ENCODE measurements around the gene USP50.
"Not testable (repeated sequence)": the region's sequence is repeated elsewhere in the genome, so short reads cannot be mapped to it uniquely, and the experiment has no call there.

USP50 gene

DNA sequence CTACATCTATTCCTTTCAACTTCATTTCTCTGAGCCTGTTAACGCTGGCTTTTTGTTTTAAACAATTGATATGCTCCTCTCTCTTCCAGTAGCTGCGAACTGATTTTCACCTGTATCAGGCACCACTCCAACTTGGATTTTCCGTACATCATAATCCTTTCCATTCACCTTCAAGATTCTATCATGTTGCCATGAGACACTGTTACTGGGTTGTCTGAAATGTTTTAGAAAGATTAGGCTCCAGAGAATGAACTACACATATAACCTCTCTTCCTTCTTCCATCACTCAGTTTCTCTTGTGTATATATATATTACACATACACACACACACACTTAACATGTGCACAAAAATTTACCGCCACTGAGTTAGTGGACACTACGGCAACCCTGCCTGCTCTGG, at the start of gene USP50:
USP50 (minus strand) TSS at position 101 of the 400 bp plus-strand sequence. CDS start 141 bp downstream, outside the sequence.
- no peak for DNase-seq (ENCODE audit: low read depth in 2 of 2)

DNA sequence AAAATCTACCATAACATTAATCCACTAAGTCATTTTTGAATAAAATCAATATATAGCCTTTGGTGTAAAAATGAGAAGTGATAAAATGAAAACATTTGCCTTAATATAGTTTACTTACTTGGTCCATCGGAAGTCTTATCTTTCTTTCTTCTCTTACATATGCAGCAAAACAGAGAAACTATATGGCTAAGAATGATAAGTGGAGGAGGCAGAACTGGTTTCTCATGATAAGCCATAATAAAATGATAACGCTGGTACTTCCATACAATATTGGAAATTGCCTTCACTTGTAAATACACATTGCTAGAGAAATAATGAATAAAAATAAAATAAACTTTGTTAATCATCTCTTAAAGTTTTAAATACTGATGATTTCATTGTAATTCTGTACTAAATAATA, 47.8 kb upstream of the USP50 start:
- no peak for DNase-seq (ENCODE audit: low read depth in 2 of 2)

DNA sequence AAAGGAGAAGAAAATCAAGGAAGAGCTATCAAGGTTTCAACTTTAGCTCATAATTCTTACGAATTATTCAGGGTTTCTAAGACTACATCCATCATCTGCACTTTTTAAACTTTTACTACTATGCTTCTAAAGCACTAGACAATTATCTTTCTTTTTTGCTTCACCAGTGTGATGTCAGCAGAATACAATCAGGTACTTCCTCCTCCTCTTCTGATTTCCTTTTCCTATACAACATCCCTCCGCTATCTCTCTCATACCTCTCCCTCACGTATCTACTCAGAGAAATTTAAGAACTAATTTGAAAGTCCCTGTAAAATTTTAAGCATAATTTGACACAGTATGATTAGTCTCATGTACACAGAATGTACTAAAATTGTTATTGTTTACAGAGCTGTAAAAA, 47.3 kb upstream of the USP50 start:
- DNase-seq (ENCODE audit: low read depth in 2 of 2), result no peak

DNA sequence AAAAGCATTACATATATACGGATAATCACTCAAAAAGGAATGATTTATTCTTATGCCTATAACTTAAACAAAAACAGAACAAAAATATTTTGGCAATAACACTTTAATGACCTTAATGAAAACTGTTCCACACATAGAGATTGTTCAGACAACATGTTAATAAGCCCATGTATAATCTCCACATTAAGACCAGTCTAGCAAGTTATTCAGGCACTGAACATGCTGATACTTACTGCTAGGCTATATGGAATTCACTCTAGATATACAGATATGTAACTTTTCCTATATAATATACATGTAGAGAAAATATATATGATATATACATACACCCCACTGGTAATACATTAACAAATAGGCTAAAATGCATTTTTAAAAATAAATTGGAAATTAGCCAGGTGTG, 43.8 kb upstream of the USP50 start:
- no peak for DNase-seq (ENCODE audit: low read depth in 2 of 2)

DNA sequence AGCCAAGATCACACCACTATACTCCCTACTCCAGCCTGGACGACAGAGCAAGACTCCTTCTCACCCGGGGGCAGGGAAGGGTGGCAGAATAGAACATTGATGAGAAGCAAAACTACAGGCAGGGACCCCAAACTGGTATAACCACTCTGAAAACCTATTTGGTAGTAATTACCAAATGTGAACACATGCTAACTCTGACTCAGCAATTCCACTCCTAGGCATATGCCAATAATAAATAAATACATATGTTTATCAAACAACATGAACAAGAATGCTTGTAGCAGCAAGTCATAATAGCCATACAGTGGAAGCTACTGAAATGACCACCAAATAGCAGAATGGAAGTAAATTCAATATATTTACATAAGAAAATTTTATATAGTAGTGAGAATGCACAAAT, 31.0 kb upstream of the USP50 start:
- no peak for DNase-seq (ENCODE audit: low read depth in 2 of 2)

DNA sequence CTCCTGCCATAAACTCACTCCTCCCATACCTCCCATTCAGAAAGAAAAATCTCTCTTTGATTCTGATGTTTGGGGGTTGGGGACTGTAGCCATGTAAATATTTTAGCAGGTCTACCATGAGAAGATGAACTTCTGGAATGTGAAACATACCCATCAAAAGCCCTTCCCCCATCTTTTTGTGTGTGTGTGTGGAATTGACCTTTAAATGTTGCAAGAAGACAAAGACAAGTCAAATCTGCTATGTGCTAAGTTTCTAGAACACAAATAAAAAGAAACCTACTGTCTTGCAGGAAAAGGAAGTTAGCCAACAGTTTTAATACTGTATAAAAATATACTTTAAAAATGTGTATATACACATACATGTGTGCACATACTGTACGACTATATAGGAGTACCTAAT, 29.7 kb upstream of the USP50 start:
- peak; percentile 3 to 6 for DNase-seq (ENCODE audit: low read depth in 2 of 2)

DNA sequence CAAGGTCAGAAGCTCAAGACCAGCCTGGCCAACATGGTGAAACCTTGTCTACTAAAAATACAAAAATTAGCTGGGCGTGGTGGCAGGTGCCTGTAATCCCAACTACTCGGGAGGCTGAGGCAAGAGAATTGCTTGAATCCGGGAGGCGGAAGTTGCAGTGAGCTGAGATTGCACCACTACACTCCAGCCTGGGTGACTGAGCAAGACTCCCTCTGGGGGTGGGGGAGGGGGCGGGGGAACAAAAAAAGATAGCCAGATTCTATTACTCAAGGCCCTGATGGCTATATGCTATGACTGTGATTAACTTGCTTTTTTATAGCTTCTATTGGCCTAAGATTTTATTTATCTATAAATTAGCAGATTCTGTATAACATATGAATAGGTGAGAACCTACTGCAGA, 27.4 kb upstream of the USP50 start:
- not testable (repeated sequence) for DNase-seq (ENCODE audit: low read depth in 2 of 2)

DNA sequence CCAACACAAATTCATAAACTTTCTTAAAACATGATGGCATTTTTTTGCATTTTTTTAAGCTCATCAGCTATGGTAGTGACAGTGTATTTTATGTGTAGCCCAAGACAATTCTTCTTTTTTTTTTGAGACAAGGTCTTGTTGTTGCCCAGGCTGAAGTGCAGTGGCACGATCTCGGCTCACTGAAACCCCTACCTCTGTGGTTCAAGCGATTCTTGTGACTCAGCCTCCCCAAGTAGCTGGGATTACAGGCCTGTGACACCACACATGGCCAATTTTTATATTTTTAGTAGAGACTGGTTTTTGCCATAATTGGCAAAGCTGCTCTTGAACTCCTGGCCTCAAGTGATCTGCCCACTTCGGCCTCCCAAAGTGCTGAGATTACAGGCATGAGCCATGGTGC, 17.3 kb upstream of the USP50 start:
- no peak for DNase-seq (ENCODE audit: low read depth in 2 of 2)

DNA sequence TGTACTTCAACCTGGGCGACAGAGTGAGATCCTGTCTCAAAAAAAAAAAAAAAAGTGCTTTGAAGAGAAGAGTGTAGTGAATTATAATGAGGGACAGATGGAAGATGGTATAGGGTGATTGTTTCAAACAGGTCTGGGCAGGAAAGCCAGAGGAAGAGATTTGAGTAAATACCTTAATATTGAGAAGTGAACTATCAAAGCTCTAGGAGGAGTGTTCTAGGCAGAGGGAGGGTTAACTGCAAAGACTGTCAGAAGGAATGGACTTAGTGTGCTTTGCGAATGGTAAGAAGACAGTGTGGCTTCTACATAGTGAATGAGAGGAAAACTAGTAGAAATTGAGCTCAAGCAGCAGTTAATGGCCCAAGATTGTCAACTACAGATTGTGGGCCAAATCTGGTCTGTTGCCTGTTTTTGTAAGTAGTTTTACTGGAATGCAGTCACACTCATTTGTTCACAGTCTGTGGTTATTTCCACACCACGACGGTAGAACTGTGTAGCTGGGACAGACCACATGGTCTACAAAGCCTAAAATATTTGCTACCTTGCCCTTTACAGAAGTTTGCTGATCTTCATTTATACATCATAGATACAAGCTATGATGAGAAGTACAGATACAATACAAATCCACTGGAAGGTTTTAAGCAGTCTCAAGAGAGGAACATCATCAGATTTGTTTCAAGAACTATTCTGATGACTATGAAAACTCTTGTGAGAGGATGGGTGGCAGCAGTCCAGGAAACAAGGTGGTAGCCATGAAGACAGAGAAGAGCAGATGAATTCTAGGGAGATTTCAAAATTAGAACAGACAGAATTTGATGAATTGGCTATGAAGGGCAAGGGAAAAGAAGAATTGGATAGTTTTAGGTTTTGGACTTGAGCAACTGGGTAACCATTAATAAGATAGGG, 16.5 kb upstream of the USP50 start:
- DNase-seq (ENCODE audit: low read depth in 2 of 2), result no peak

DNA sequence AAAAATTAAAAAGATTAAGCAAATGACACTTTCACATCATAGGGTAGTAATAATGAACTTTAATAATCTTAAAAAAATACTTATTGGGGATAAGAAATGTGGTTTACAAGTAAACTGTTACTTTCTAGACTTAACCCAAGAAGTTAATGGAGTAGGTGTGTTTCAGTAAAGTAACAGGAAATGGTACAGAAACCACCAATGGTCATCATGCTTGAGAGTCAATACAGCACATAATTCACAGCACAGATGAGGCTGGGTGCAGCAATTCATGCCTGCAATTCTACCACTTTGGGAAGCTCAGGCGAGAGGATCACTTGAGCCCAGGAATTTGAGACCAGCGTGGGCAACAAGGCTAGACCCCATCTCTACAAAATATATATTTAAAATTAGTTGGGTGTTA, 11.5 kb upstream of the USP50 start:
- DNase-seq (ENCODE audit: low read depth in 2 of 2), result no peak

DNA sequence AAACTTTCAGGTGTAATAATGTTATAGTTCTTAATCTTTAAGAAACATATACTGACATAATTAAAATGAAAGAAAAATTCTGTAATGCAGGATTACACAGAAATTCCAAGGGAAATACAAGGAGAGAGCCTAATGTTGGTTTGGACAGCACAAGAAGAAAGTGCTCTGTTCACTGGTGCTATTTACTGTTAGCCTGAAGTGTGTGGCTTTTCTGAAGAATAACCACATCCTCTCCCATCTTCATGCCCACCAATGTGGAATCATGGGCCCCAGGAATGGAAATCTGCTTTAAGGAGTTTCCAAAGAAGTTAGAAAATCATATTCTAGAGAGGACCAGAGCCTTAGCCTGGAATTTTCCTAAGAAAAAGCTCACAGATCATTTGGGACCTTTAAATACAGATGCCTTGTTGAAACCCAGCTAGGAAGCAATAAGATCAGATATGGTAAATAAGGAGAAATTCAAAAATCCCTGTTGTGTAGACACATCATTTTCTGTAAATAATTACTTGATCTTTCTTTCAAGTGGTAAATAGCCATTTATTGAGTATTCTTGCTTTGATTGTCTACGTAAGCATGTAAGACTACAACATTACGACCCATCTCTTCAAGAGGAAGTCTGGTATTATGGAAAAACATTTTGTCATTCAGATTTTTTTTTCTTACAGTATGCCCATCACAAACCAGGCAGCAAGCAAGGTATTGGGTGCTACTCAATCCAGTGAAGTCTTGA, 10.3 kb upstream of the USP50 start:
- no peak for DNase-seq (ENCODE audit: low read depth in 2 of 2)

DNA sequence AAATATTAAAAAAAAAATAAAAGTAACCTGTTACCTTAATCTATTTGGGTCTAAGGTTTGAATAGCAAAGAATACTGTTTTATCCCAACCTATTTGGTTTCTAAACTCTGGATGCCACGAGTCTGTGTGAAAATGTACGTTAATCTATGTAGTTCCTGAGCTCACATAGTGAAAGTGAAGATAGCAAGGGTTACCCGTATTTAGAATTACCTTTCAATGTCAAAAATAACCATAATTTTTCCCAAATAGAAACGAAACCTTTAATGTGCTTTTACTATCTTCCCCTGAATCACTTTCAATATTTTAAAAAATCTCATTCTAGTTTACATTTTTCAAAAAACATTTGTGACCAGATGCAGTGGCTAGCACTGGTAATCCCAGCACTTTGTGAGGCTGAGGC, 5.8 kb upstream of the USP50 start:
- DNase-seq (ENCODE audit: low read depth in 2 of 2), result no peak

DNA sequence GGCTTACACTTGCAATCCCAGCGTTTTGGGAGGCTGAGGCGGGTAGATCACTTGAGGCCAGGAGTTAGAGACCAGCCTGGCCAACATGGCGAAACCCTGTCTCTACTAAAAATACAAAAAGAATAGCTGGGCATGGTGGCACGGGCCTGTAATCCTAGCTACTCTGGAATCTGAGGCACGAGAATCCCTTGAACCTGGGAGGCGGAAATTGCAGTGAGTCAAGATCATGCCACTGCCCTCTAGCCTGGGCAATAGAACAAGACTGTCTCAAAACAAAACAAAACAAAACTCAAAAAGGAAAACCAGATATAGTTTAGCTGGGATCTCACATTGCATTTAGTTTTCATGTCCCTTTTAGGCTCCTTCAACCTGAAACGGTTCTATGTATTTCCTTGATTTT, 2.9 kb upstream of the USP50 start:
- DNase-seq (ENCODE audit: low read depth in 2 of 2), result no peak

DNA sequence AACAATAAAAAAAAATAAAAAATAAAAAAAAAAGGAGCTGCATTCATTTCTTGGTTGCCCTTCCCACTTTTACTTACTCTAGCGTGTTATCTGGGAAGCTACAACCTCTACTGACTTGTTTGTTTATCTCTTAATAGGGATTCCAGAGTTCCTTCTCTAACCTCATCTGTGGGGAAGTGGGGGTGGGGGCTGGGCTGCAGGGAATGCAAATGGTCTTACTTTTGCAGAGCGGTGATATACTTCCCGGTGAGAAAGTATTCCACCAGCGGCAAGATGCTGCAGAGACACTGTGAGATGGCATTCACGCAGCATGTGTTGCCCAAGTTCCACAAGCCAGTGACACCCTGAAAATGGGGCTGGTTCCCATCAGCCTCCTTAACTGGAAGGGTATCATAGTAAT, 2.1 kb downstream of the USP50 start:
- no peak for DNase-seq (ENCODE audit: low read depth in 2 of 2)

DNA sequence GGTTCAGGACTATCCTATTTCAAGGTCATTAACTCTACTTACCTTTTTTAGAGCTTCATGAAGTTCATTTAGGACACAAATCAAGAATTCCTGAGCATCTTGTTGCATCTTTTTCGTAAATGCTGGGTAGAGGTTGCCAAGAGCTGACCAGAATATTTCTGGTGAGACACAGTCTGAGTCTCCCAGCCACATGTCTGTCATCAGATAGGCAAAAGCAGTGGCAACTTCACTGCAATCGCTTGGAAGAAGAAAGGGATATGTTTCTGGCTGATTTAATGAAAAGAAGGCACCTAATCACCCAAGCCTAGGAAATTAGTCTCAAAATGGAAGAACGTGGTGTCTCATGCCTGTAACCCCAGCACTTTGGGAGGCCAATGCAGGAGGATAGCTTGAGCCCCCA, 2.9 kb downstream of the USP50 start:
- peak in 1 of 2 experiments; percentile 11 for DNase-seq (ENCODE audit: low read depth in 2 of 2)

DNA sequence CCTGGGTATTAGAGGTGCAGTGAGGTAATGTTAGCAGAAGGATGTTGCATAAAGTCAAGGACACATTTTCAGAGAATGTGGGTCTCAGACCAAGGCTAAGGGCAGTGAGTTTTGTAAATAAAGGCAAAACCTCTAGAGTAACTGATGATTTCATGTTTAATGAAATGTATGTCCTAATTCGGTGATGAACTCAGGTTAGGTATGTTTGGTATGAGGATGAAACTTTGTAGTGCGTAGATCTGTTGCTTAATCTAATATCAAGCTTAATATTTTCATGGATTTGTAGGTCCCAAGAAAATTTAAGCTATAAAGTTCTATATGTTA, 3.6 kb downstream of the USP50 start:
- peak in 1 of 2 experiments; percentile 38 for DNase-seq (ENCODE audit: low read depth in 2 of 2)

DNA sequence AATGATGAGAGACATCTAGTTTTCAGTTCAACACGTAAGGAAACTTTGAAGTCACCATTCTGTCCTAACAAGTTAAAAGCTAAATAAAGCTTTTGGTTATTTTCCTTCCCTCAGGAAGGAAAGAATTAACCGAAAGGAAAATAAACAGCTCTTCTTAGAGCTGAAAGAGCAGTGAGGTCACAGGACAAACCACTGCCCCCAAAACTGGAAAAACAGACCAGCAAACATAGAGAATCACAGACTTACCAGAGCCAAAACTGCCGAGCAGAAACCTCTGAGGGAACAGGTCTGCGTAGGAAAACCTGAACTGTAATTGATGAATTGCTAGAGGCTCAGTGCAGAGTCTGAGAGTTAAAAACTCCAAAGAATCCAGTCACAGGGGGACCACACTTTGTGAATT, 14.7 kb downstream of the USP50 start:
- DNase-seq (ENCODE audit: low read depth in 2 of 2), result no peak

DNA sequence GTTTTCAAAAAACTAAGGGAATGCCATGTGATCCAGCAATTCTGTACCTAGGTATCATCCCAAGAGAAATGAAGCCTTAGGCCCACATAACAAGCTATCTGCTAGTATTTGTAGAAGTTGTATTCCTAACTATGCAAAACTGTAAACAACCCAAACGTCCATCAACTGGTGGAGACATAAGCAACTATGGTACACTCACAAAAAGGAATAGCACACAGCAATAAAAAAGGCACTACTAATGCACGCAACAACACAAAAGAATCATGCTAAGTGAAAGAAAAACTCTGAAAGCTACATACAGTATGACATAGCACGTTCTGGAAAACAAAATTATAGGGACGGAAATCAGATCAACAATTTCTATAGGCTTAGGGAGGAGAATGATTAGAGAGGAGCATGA, 15.3 kb downstream of the USP50 start:
- no peak for DNase-seq (ENCODE audit: low read depth in 2 of 2)

DNA sequence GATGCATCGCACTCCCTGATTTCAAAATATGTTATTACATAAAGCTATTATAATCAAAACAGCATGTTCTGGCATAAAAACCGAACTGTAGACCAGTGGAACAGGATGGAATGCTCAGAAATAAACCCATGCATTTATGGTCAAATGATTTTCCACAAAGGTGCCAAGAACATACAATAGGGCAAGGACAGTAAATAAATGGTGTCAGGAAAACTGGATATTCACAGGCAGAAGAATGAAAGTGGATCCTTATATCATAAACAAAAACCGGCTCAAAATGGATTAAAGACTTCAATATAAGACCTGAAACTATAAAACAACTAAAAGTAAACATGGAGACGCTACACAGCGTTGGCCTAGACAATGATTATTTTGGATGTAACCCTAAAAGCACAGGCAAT, 22.6 kb downstream of the USP50 start:
- no peak for DNase-seq (ENCODE audit: low read depth in 2 of 2)

DNA sequence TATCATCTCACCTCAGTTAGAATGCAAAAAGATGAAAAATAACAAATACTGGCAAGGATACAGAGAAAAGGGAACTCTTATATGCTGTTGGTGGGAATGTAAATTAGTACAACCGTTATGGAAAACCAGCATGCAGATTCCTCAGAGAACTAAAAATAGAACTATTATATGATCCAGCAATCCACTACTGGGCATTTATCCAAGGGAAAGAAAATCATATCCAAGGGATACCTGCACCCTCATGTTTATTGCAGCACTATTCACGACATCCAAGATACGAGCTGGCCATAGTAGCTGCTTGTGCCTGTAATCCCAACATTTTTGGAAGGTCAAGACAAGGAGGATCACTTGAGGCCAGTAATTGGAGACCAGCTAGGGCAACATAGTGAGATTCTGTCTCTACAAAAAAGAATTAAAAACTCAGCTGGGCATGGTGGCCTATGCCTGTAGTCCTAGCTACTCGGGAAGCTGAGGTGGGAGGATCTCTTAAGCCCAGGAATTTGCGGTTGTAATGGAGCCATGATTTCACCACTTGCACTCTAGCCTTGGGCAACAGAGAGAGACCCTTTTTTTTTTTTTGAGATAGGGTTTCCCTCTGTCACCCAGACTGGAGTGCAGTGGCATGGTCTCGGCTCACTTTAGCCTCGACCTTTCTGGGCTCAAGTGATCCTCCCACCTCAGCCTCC, 26.6 kb downstream of the USP50 start:
- peak in 1 of 2 experiments; percentile 23 for DNase-seq (ENCODE audit: low read depth in 2 of 2)

DNA sequence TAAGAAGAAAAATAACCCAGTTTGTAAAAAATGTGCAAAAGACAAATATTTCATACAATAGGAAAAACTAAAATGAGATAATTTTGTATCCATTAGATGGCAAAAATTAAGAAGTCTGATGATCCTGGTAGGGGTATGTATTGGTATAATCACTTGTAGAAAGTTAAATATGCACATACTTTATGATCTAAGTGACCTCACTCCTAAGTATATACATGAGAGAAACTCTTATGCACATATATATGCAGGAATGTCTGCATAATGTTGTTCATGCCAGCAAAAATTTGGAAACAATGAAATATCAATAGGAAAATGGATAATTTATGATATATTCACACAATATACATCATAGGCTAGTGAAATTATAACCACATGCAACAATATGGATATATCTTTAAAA, 33.5 kb downstream of the USP50 start:
- DNase-seq (ENCODE audit: low read depth in 2 of 2), result no peak

DNA sequence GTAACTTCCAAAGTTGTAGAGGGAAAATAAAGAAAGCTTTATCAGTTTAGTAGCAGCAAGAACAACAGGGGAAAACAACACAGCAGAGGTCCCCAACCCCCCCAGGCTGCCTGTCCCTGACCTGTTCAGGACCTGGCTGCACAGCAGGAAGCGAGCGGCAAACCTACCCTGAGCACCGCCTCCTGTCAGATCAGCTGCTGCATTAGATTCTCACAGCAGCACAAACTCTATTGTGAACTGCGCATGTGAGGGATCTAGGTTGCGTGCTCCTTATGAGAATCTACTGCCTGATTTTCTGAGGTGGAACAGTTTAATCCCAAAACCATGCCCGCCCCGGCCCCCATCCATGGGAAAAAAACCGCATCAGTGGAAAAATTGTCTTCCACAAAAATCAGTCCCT, 40.3 kb downstream of the USP50 start:
- no peak for DNase-seq (ENCODE audit: low read depth in 2 of 2)

DNA sequence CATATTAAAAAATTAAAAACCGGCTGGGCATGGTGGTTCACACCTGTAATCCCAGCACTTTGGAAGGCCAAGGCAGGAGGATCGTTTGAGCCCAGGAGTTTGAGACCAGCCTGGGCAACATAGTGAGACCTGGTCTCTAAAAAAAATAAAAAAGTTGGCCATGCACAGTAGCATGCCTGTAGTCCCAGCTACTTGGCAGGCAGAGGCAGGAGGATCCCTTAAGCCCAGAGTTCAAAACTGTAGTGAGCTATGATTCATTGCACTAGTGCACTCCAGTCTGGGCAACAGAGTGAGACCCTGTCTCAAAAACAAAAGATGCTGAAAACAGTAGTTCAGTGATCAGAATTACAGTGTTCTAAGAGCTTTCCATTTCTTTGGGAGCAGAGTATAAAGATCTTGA, 40.8 kb downstream of the USP50 start:
- not testable (repeated sequence) for DNase-seq (ENCODE audit: low read depth in 2 of 2)
